HCT116 (cell line): ENCODE data around the gene CHAF1A. TPM values are rescaled to one million over a fixed set of nuclear protein-coding genes. Genes with fewer than 3 reads are reported as not detected.

Experiments
- ATAC-seq: fragments of 200-7000 bp; cut with Tn5 transposase; 2 replicates; pipeline ENCODE4 v1.9.1; 2020; ENCODE audit warnings: mild to moderate bottlenecking, moderate library complexity
- BruUV-seq: library from RNA; stranded (reverse); fragments of 400-500 nt; replicated peaks from 2 replicates; lab custom pipeline; 2021; lab: Mats Ljungman, UMichigan
- CTCF ChIA-PET: fragments of 300-600 bp; sonication (Branson Sonifier 250); formaldehyde crosslinking; loops from one replicate; lab custom pipeline; 2021; ENCODE audit warnings: antibody characterized with exemption; lab: Charles Lee
- POLR2A ChIA-PET: fragments of 300-600, 350-600 bp; sonication (Branson Sonifier 250); formaldehyde crosslinking; loops from one replicate; lab custom pipeline; 2021; ENCODE audit warnings: antibody characterized with exemption; lab: Charles Lee
- RAD21 ChIA-PET, 2 experiments: fragments of 300-600 bp; sonication (Branson Sonifier 250); formaldehyde crosslinking; loops; one replicate each; lab custom pipeline; 2023; ENCODE audit warnings: low total read pairs in 2 of 2; ENCODE audit not compliant: uncharacterized antibody in 2 of 2, unreplicated experiment in 2 of 2, low non-redundant PET in 1 of 2; lab: Charles Lee
- DNase-seq: peaks from one replicate; pipeline ENCODE4 v3.0.0-alpha.2; 2010; ENCODE audit warnings: low read depth, low spot score
- H2AFZ ChIP-seq: fragments of 200-600 bp; shearing (Covaris generic), sonication (generic); 2 replicates; pipeline ENCODE4 v1.6.1; 2017; ENCODE audit warnings: low read depth, mixed run types, mixed read lengths, antibody characterized with exemption, low read length; ENCODE audit not compliant: poor library complexity, severe bottlenecking
- H3K27ac ChIP-seq: 2 replicates; pipeline ENCODE4 v1.5.1; 2012; ENCODE audit warnings: low read depth, low read length
- H3K27me3 ChIP-seq: fragments of 200-600 bp; sonication (generic); 2 replicates; pipeline ENCODE4 v1.6.1; 2016; ENCODE audit warnings: mixed run types, low read length, mixed read lengths; ENCODE audit not compliant: insufficient read depth
- H3K36me3 ChIP-seq, 2 experiments: fragments of 200-500 bp in 1 of 2; fragments of 200-600 bp in 1 of 2; sonication (Bioruptor generic) in 1 of 2; sonication (generic) in 1 of 2; 2 replicates each; pipeline versions ENCODE4 v1.5.1 to v1.6.1; 2014 to 2016; ENCODE audit warnings: low read length in 2 of 2, inconsistent platforms in 1 of 2, mixed read lengths in 1 of 2, mixed run types in 1 of 2; ENCODE audit not compliant: insufficient read depth in 2 of 2, control insufficient read depth in 1 of 2
- H3K4me1 ChIP-seq, 2 experiments: fragments of 200-600 bp in 1 of 2; sonication (generic) in 1 of 2; 2 replicates each; pipeline versions ENCODE4 v1.5.1 to v1.6.1; 2012 to 2017; ENCODE audit warnings: low read length in 2 of 2, inconsistent platforms in 1 of 2, mild to moderate bottlenecking in 1 of 2, mixed read lengths in 1 of 2, mixed run types in 1 of 2, moderate library complexity in 1 of 2; ENCODE audit not compliant: insufficient read depth in 2 of 2, control insufficient read depth in 1 of 2
- H3K4me2 ChIP-seq: fragments of 200-600 bp; sonication (generic); 2 replicates; pipeline ENCODE4 v1.6.1; 2017; ENCODE audit warnings: mixed run types, low read length, mixed read lengths
- H3K4me3 ChIP-seq, 2 experiments: fragments of 200-600 bp in 1 of 2; sonication (generic) in 1 of 2; replicated peaks in 1 of 2; 2 replicates each; pipeline ENCODE4 v1.5.1; 2011 to 2016; ENCODE audit warnings: low read length in 2 of 2, control low read depth in 1 of 2, low read depth in 1 of 2, mild to moderate bottlenecking in 1 of 2, mixed read lengths in 1 of 2, mixed run types in 1 of 2
- H3K79me2 ChIP-seq: fragments of 200-600 bp; sonication (generic); 2 replicates; pipeline ENCODE4 v1.6.1; 2017; ENCODE audit warnings: mild to moderate bottlenecking, mixed run types, low read length, moderate library complexity, mixed read lengths; ENCODE audit not compliant: insufficient read depth
- H3K9ac ChIP-seq: fragments of 200-600 bp; sonication (generic); 2 replicates; pipeline ENCODE4 v1.6.1; 2016; ENCODE audit warnings: low read length, mixed read lengths
- H3K9me2 ChIP-seq: fragments of 200-600 bp; sonication (generic), shearing (Covaris generic); 2 replicates; pipeline ENCODE4 v1.6.1; 2017; ENCODE audit warnings: mixed run types, mild to moderate bottlenecking, moderate library complexity; ENCODE audit not compliant: insufficient read depth
- H3K9me3 ChIP-seq, 2 experiments: fragments of 200-500 bp in 1 of 2; fragments of 200-600 bp in 1 of 2; sonication (Bioruptor generic) in 1 of 2; sonication (generic) in 1 of 2; 2 replicates each; pipeline ENCODE4 v1.6.1; 2014 to 2017; ENCODE audit warnings: low read length in 2 of 2, mixed read lengths in 2 of 2, inconsistent platforms in 1 of 2, low read depth in 1 of 2, mild to moderate bottlenecking in 1 of 2, mixed run types in 1 of 2, moderate library complexity in 1 of 2; ENCODE audit not compliant: control insufficient read depth in 1 of 2, insufficient read depth in 1 of 2
- H4K20me1 ChIP-seq: fragments of 200-600 bp; sonication (generic), shearing (Covaris generic); 2 replicates; pipeline ENCODE4 v1.6.1; 2017; ENCODE audit warnings: mixed run types, mild to moderate bottlenecking, moderate library complexity; ENCODE audit not compliant: insufficient read depth
- ELF1 ChIP-seq: IDR thresholded peaks from 2 replicates; pipeline ENCODE4 v1.6.1; 2012; ENCODE audit warnings: low read depth, borderline replicate concordance
- POLR2AphosphoS5 ChIP-seq: IDR thresholded peaks from 2 replicates; pipeline ENCODE4 v1.6.1; 2011; ENCODE audit warnings: mild to moderate bottlenecking, low read depth, low read length, moderate library complexity
- ZNF274 ChIP-seq: fragments of 200-500 bp; sonication (Bioruptor generic); IDR thresholded peaks from 2 replicates; pipeline ENCODE4 v1.6.1; 2014; ENCODE audit warnings: mild to moderate bottlenecking, low read depth, low read length, inconsistent platforms
- intact Hi-C: fragments of 100-400 bp; cut with micrococcal nuclease; formaldehyde crosslinking; loops from 2 replicates; pipeline ENCODE4 v1.10.0; 2022
- total RNA-seq: library from RNA; stranded (reverse); gene quantifications from one replicate; pipeline ENCODE4 v1.2.1, GENCODE V29; 2021; ENCODE audit not compliant: unreplicated experiment
- TF ChIP-seq, protein P1 (sequence below): IDR thresholded peaks from 2 replicates; pipeline ENCODE4 v1.6.1; 2012

The CHAF1A gene
- total RNA-seq, 1 experiment from 2014 or later, result 69.9 TPM

GRCh38 chr19:4405977-4406376 is 3.5 kb downstream of the CHAF1A start:
- no peak for DNase-seq
- Histone ChIP-seq H3K79me2 (peaks cover 85% of the 10 kb centered on the region), H3K9me3 (no peaks in the 10 kb centered on the region), H3K4me2 (no peak overlapping the region), H3K27me3 (no peaks in the 10 kb centered on the region), H3K27ac (no peak overlapping the region), H3K36me3 (peaks cover 7 to 28% of the 10 kb centered on the region in 2 experiments), H3K4me3 (no peak overlapping the region), H3K4me1 (peaks cover 9 to 30% of the 10 kb centered on the region in 2 experiments), H4K20me1 (peaks cover 19% of the 10 kb centered on the region), H2AFZ (no peak overlapping the region), H3K9me2 (no peaks in the 10 kb centered on the region), H3K9ac (no peak overlapping the region)
- TSS peak; percentile 10 for BruUV-seq
- intact Hi-C loops, result no loop called here
- ChIA-PET POLR2A (no interaction called here), RAD21 (no interaction called here), CTCF (no interaction called here)
- TF ChIP-seq POLR2AphosphoS5, result no peak
- ATAC-seq, result no peak

DNA sequence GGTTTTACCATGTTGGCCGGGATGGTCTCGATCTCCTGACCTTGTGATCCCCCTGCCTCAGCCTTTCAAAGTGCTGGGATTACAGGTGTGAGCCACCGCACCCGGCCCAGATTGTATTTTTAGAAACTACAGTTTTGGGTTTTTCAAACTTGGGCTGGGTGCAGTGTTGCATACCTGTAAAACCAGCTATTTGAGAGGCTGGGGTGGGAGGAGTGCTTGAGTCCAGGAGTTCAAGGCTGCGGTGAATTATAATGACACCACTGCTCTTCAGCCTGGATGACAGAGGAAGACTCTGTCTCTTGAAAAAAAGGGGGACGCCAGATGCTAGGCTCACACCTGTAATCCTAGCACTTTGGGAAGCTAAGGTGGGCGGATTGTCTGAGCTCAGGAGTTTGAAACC is 4.2 kb downstream of the CHAF1A start:
- CTCF ChIA-PET, result no interaction called here
- no peaks in the 10 kb centered on the region for H3K9me2 ChIP-seq
- no peak overlapping the region for H3K4me3 ChIP-seq
- peaks cover 7 to 32% of the 10 kb centered on the region in 2 experiments for H3K36me3 ChIP-seq
- no peak overlapping the region for H3K27ac ChIP-seq
- H3K4me2 ChIP-seq, result no peak overlapping the region
- peaks cover 19% of the 10 kb centered on the region for H4K20me1 ChIP-seq
- POLR2A ChIA-PET, result no interaction called here
- TF ChIP-seq ELF1 (no peak), ZNF274 (no peak)
- TF ChIP-seq, protein P1, sequence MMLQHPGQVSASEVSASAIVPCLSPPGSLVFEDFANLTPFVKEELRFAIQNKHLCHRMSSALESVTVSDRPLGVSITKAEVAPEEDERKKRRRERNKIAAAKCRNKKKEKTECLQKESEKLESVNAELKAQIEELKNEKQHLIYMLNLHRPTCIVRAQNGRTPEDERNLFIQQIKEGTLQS, result no peak
- TF ChIP-seq, all 23 proteins: peak for 0
- intact Hi-C loops, result no loop called here
- no peak for DNase-seq
- Histone ChIP-seq H3K9ac (no peak overlapping the region), H3K27me3 (no peaks in the 10 kb centered on the region), H2AFZ (no peak overlapping the region), H3K4me1 (peaks cover 6 to 24% of the 10 kb centered on the region in 2 experiments), H3K79me2 (peaks cover 91% of the 10 kb centered on the region), H3K9me3 (no peaks in the 10 kb centered on the region)
- ATAC-seq, result no peak
- BruUV-seq, result no TSS peak
- RAD21 ChIA-PET, result no interaction called here
